Measurements from ENCODE around the gene RNF34. TPM values are rescaled to one million over a fixed set of nuclear protein-coding genes. Genes with fewer than 3 reads are reported as not detected.

The RNF34 gene
- total and polyA plus RNA-seq, 2 of the 8 experiments (the other 6 are each of a cell fraction or from before 2014, with no cell fraction given), result 37.9 to 57.6 TPM

GRCh38 chr12:121461048-121461447, 61.1 kb downstream of the RNF34 start:
- WGBS, 2 experiments (ENCODE audit: extremely low coverage in 1 of 2, insufficient coverage in 1 of 2, insufficient read length in 1 of 2, insufficient replicate concordance in 2 of 2, low coverage in 1 of 2, low lambda C conversion rate in 2 of 2, missing lambda C conversion rate in 1 of 2), result 98% methylated on average over 5 of the region's 5 CpGs; no CpG with 5 or more reads in 1 of the 2 experiments
- H3K36me3 ChIP-seq (ENCODE audit: control insufficient read depth in 2 of 4, insufficient read depth in 4 of 4, low read length in 3 of 4), result peaks cover 0 to 6% (median under 1%) of the 10 kb centered on the region in 4 experiments; a peak in 2 of 8 replicates
- no peak for TF ChIP-seq CTCF (IDR thresholded peaks at IDR 0.05; ENCODE audit: control extremely low read depth in 1 of 3, insufficient read depth in 1 of 3, low read depth in 1 of 3, low read length in 3 of 3)
- TF ChIP-seq SP4 (IDR thresholded peaks at IDR 0.05; ENCODE audit: low read length), result no peak
- TF ChIP-seq GABPA (IDR thresholded peaks at IDR 0.05; ENCODE audit: borderline replicate concordance, insufficient read depth, low read length), result no peak
- TF ChIP-seq TAF1 (IDR thresholded peaks at IDR 0.05; ENCODE audit: low read depth, low read length), result no peak
- no peak for TF ChIP-seq CHD2 (IDR thresholded peaks at IDR 0.05; ENCODE audit: low read length)
- no peak for TF ChIP-seq NRF1 (IDR thresholded peaks at IDR 0.05; ENCODE audit: low read depth, low read length)
- H3K79me2 ChIP-seq (ENCODE audit: control insufficient read depth in 1 of 2, insufficient read depth in 2 of 2, low read length in 2 of 2), result peaks cover 3 to 95% of the 10 kb centered on the region in 2 experiments
- no peak overlapping the region for H4K8ac ChIP-seq (ENCODE audit: extremely low read depth, insufficient read depth, low read length)
- no peak overlapping the region for H4K5ac ChIP-seq (ENCODE audit: insufficient read length, low read depth, low read length)
- no peak overlapping the region for H2AK5ac ChIP-seq (ENCODE audit: low read depth, low read length)
- H3K18ac ChIP-seq (ENCODE audit: extremely low read depth, low read length), result no peak overlapping the region
- H2BK12ac ChIP-seq (ENCODE audit: low read depth, low read length), result no peak overlapping the region
- peaks cover 6 to 18% of the 10 kb centered on the region in 2 experiments for H4K20me1 ChIP-seq (replicated peaks in 1 of 2; ENCODE audit: control insufficient read depth in 1 of 2, insufficient read depth in 2 of 2, low read length in 2 of 2)
- no peak overlapping the region for H3K4me3 ChIP-seq (ENCODE audit: extremely low read depth in 1 of 4, insufficient read depth in 2 of 4, low read depth in 3 of 4, low read length in 4 of 4)
- H3K9ac ChIP-seq (replicated peaks in 1 of 4; ENCODE audit: extremely low read depth in 1 of 4, low read depth in 3 of 4, low read length in 3 of 4), result no peak overlapping the region
- H2BK120ac ChIP-seq (replicated peaks; ENCODE audit: low read depth, low read length), result no peak overlapping the region
- no peak overlapping the region for H3K56ac ChIP-seq (replicated peaks; ENCODE audit: insufficient read length, low read depth, low read length)
- H3K23ac ChIP-seq (ENCODE audit: insufficient read length), result no peak overlapping the region
- peaks cover 0 to 7% (median 2%) of the 10 kb centered on the region in 4 experiments; a peak in 4 of 7 replicates for H3K4me1 ChIP-seq (replicated peaks in 1 of 4; ENCODE audit: control insufficient read depth in 3 of 4, insufficient read depth in 4 of 4, low read length in 3 of 4)
- H3K9me3 ChIP-seq (ENCODE audit: insufficient read depth in 2 of 2, low read depth in 1 of 2, low read length in 1 of 2), result no peaks in the 10 kb centered on the region; a peak in 1 of 4 replicates
- no peak overlapping the region for H2AFZ ChIP-seq (ENCODE audit: low read length)
- POLR2A ChIA-PET (ENCODE audit: partially characterized antibody), result no interaction called here
- no peak overlapping the region for H3K4me2 ChIP-seq (ENCODE audit: insufficient read depth in 1 of 2, low read depth in 2 of 2, low read length in 2 of 2)
- H4K91ac ChIP-seq (replicated peaks; ENCODE audit: insufficient read length, low read length), result no peak overlapping the region
- H3K79me1 ChIP-seq (ENCODE audit: low read depth, low read length), result peaks cover 24% of the 10 kb centered on the region
- DNase-seq (ENCODE audit: low read depth in 1 of 2, low spot score in 2 of 2) (no peak), FAIRE-seq (no peak)
- no peak overlapping the region for H2BK20ac ChIP-seq (ENCODE audit: low read length)
- no peak overlapping the region for H3K4ac ChIP-seq (replicated peaks; ENCODE audit: insufficient read length, low read depth, low read length)
- H3K23me2 ChIP-seq (ENCODE audit: low read depth, low read length), result 0 out of 2 replicates have a peak, but pooled peaks cover 1% of the 10 kb centered on the region
- H2BK15ac ChIP-seq (ENCODE audit: low read length), result no peak overlapping the region
- CTCF ChIA-PET (ENCODE audit: partially characterized antibody), result interaction anchor here (1.3 to 15.5 kb wide), 3 partner anchors 17 to 38 kb away, joined by 3 to 129 read pairs (median 44); no protein-coding TSS in a partner anchor
- H3K14ac ChIP-seq (ENCODE audit: insufficient read length), result no peak overlapping the region
- no peak overlapping the region; the same call in 1 of the 2 replicates for H2BK5ac ChIP-seq (ENCODE audit: low read depth, low read length)
- peaks cover 0 to 5% (median 0%) of the 10 kb centered on the region in 4 experiments; a peak in 2 of 7 replicates for H3K27me3 ChIP-seq (replicated peaks in 1 of 4; ENCODE audit: control insufficient read depth in 3 of 4, extremely low read depth in 1 of 4, insufficient read depth in 3 of 4, low read length in 3 of 4)
- no peak overlapping the region for H3K27ac ChIP-seq (ENCODE audit: low read depth, low read length)
